ENCODE results near the gene MAPRE3. TPM values are rescaled to one million over a fixed set of nuclear protein-coding genes. Genes with fewer than 3 reads are reported as not detected.

The MAPRE3 gene
- total RNA-seq, 1 donor from 2014 or later, result 27.0 TPM

- Mint-ChIP-seq H3K4me3 (ENCODE audit: unreplicated experiment) (peak overlapping the region; percentile 67), H3K9me3 (ENCODE audit: unreplicated experiment) (no peaks in the 10 kb centered on the region), H3K27ac (ENCODE audit: unreplicated experiment) (peak overlapping the region; percentile 71), H3K27me3 (ENCODE audit: low read depth, unreplicated experiment) (peaks cover 4% of the 10 kb centered on the region), H3K36me3 (ENCODE audit: low read depth, unreplicated experiment) (peaks cover 18% of the 10 kb centered on the region), H3K4me1 (ENCODE audit: low read depth, unreplicated experiment) (peaks cover 41% of the 10 kb centered on the region)
- H3K4me1 ChIP-seq (ENCODE audit: insufficient read depth, low read length), result peaks cover 11% of the 10 kb centered on the region
- H3K9ac ChIP-seq (ENCODE audit: low read length), result no peak overlapping the region
- FAIRE-seq (no peak), DNase-seq (ENCODE audit: low read depth) (peak; percentile 49)
- no peak overlapping the region for H2AFZ ChIP-seq (ENCODE audit: low read depth, low read length)
- H3K4me3 ChIP-seq (ENCODE audit: insufficient read depth, low read depth, low read length), result no peak overlapping the region
- no peak overlapping the region for H3K27ac ChIP-seq (ENCODE audit: low read depth, low read length)
- TF ChIP-seq CTCF (IDR thresholded peaks at IDR 0.05; ENCODE audit: insufficient read depth, low read depth, low read length), result no peak
- TF ChIP-seq EZH2 (IDR thresholded peaks at IDR 0.05; ENCODE audit: insufficient read depth, low read length), result no peak
- H3K36me3 ChIP-seq (ENCODE audit: insufficient read depth, low read length), result no peaks in the 10 kb centered on the region
- peaks cover 56% of the 10 kb centered on the region for H4K20me1 ChIP-seq (ENCODE audit: insufficient read depth, low read length)
- no peaks in the 10 kb centered on the region for H3K27me3 ChIP-seq (ENCODE audit: insufficient read depth, low read length)
- no peaks in the 10 kb centered on the region for H3K9me3 ChIP-seq (ENCODE audit: insufficient read depth, low read depth, low read length)
- no peak overlapping the region for H3K4me2 ChIP-seq (ENCODE audit: low read length)
- H3K79me2 ChIP-seq (ENCODE audit: insufficient read depth, low read length), result no peaks in the 10 kb centered on the region
Observed at GRCh38 chr2:27021253-27022049, 51.0 kb downstream of the MAPRE3 start.

GRCh38 chr2:27023740-27024139, 53.3 kb downstream of the MAPRE3 start:
- no peak overlapping the region for H3K27ac ChIP-seq (ENCODE audit: low read depth, low read length)
- H3K9me3 ChIP-seq (ENCODE audit: insufficient read depth, low read depth, low read length), result no peaks in the 10 kb centered on the region
- Mint-ChIP-seq H3K36me3 (ENCODE audit: low read depth, unreplicated experiment) (peaks cover 22% of the 10 kb centered on the region), H3K4me3 (ENCODE audit: unreplicated experiment) (no peak overlapping the region), H3K9me3 (ENCODE audit: unreplicated experiment) (no peaks in the 10 kb centered on the region), H3K27me3 (ENCODE audit: low read depth, unreplicated experiment) (no peaks in the 10 kb centered on the region), H3K27ac (ENCODE audit: unreplicated experiment) (no peak overlapping the region), H3K4me1 (ENCODE audit: low read depth, unreplicated experiment) (peaks cover 34% of the 10 kb centered on the region)
- H4K20me1 ChIP-seq (ENCODE audit: insufficient read depth, low read length), result peaks cover 72% of the 10 kb centered on the region
- H3K27me3 ChIP-seq (ENCODE audit: insufficient read depth, low read length), result no peaks in the 10 kb centered on the region
- DNase-seq (ENCODE audit: low read depth), result no peak
- peaks cover 18% of the 10 kb centered on the region for H3K79me2 ChIP-seq (ENCODE audit: insufficient read depth, low read length)
- H3K4me1 ChIP-seq (ENCODE audit: insufficient read depth, low read length), result peaks cover 8% of the 10 kb centered on the region
- no peak for TF ChIP-seq CTCF (IDR thresholded peaks at IDR 0.05; ENCODE audit: insufficient read depth, low read depth, low read length)
- TF ChIP-seq EZH2 (IDR thresholded peaks at IDR 0.05; ENCODE audit: insufficient read depth, low read length), result no peak
- H3K36me3 ChIP-seq (ENCODE audit: insufficient read depth, low read length), result no peaks in the 10 kb centered on the region
- H3K4me2 ChIP-seq (ENCODE audit: low read length), result no peak overlapping the region
- no peak overlapping the region for H2AFZ ChIP-seq (ENCODE audit: low read depth, low read length)
- H3K4me3 ChIP-seq (ENCODE audit: insufficient read depth, low read depth, low read length), result no peak overlapping the region
- H3K9ac ChIP-seq (ENCODE audit: low read length), result no peak overlapping the region
- FAIRE-seq, result no peak

GRCh38 chr2:27024188-27024587, 53.8 kb downstream of the MAPRE3 start:
- H3K4me1 ChIP-seq (ENCODE audit: insufficient read depth, low read length), result peaks cover 9% of the 10 kb centered on the region
- no peak overlapping the region for H3K9ac ChIP-seq (ENCODE audit: low read length)
- Mint-ChIP-seq H3K4me1 (ENCODE audit: low read depth, unreplicated experiment) (peaks cover 34% of the 10 kb centered on the region), H3K4me3 (ENCODE audit: unreplicated experiment) (no peak overlapping the region), H3K27ac (ENCODE audit: unreplicated experiment) (no peak overlapping the region), H3K27me3 (ENCODE audit: low read depth, unreplicated experiment) (no peaks in the 10 kb centered on the region), H3K9me3 (ENCODE audit: unreplicated experiment) (no peaks in the 10 kb centered on the region), H3K36me3 (ENCODE audit: low read depth, unreplicated experiment) (peaks cover 25% of the 10 kb centered on the region)
- no peaks in the 10 kb centered on the region for H3K27me3 ChIP-seq (ENCODE audit: insufficient read depth, low read length)
- H3K9me3 ChIP-seq (ENCODE audit: insufficient read depth, low read depth, low read length), result no peaks in the 10 kb centered on the region
- peaks cover 22% of the 10 kb centered on the region for H3K79me2 ChIP-seq (ENCODE audit: insufficient read depth, low read length)
- DNase-seq (ENCODE audit: low read depth) (no peak), FAIRE-seq (no peak)
- H3K4me3 ChIP-seq (ENCODE audit: insufficient read depth, low read depth, low read length), result no peak overlapping the region
- H3K4me2 ChIP-seq (ENCODE audit: low read length), result no peak overlapping the region
- H4K20me1 ChIP-seq (ENCODE audit: insufficient read depth, low read length), result peaks cover 76% of the 10 kb centered on the region
- H2AFZ ChIP-seq (ENCODE audit: low read depth, low read length), result no peak overlapping the region
- no peaks in the 10 kb centered on the region for H3K36me3 ChIP-seq (ENCODE audit: insufficient read depth, low read length)
- no peak overlapping the region for H3K27ac ChIP-seq (ENCODE audit: low read depth, low read length)
- TF ChIP-seq EZH2 (IDR thresholded peaks at IDR 0.05; ENCODE audit: insufficient read depth, low read length) (no peak), CTCF (IDR thresholded peaks at IDR 0.05; ENCODE audit: insufficient read depth, low read depth, low read length) (no peak)
